ENCODE data around the gene SLC7A10.

SLC7A10 gene

GRCh38 chr19:33225458-33225926 is at the start of gene SLC7A10:
TSS of gene SLC7A10 (minus strand) at chr19:33225850. CDS start at chr19:33225703, 147 bp downstream.
- DNase-seq, result no peak

- DNase-seq, result no peak
Observed at GRCh38 chr19:33274663-33275558, 49.3 kb upstream of the SLC7A10 start.

- peak; percentile 34 for DNase-seq
Observed at GRCh38 chr19:33273881-33274662, 48.4 kb upstream of the SLC7A10 start.

DNA sequence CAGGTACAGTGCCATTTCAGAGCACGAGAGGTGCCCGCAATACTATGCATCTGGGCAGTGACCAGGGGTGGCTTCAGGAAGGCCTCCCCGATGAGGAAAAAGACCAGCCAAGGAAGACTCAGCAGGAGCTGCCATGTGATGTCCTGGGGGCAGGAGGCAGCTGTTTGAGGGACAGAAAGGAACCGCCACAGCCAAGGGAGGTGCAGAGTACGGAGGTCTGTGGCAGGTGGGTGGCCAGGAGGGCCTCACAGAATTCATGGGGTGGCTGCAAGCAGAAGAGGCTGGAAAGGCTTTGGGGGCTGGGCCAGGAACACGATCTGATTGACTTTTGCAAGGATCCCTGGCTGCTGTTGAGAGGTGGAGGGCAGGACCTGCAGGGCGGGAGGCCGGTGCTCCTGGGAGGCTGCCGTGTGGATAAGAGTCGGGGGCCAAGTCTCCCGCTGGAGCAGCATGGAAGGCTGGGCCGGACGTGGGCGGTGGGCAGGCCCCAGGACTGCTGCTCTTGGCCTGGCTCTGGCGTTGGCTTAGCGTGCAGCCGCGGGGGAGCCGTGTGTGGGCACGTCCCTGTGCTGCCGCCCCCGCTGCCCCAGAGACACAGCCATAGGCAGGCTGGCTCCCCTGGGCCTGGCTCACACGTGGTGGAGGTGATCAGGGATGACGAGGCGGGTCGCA is 47.6 kb upstream of the SLC7A10 start:
- no peak for DNase-seq

- DNase-seq, result no peak
Observed at GRCh38 chr19:33271246-33272021, 45.8 kb upstream of the SLC7A10 start.

DNA sequence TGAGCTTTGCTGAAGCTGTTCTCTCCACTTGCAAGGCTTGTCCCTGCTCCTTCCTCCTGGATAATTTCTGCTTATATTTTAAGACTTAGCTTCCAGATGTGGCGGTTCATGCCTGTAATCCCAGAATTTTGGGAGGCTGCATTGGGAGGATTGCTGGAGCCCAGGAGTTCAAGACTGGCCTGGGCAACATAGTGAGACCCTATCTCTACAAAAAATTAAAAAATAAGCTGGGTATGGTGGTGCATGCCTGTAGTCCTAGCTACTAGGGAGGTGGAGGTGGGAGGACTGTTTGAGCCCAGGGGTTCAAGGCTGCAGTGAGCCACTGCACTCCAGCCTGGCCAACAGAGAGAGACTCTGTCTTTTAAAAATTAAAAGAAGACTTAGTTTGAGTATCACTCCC is 45.1 kb upstream of the SLC7A10 start:
- no peak for DNase-seq

- DNase-seq, result no peak
Observed at GRCh38 chr19:33269016-33269415, 43.4 kb upstream of the SLC7A10 start.

GRCh38 chr19:33268162-33268991 is 42.7 kb upstream of the SLC7A10 start:
- DNase-seq, result no peak

DNA sequence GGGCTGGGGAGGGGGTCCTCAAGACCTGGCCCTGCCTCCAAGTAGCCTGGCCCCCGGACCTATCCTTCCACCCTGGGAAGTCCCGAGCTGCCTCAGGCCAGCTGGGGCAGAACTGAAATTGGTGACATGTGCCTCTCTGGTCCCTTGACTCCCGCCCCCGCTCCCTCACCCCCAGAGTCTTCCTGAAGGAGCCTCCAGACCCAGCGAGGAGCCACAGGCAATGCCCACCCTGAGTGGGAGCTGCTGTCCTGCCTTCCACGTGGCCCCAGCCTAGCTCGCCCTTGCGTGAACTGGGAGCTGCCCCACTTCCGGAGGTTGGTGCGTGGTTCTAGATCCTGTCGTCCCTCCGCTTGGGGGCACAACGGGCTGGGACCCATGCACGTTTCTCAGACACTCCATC is 42.1 kb upstream of the SLC7A10 start:
- no peak for DNase-seq

DNA sequence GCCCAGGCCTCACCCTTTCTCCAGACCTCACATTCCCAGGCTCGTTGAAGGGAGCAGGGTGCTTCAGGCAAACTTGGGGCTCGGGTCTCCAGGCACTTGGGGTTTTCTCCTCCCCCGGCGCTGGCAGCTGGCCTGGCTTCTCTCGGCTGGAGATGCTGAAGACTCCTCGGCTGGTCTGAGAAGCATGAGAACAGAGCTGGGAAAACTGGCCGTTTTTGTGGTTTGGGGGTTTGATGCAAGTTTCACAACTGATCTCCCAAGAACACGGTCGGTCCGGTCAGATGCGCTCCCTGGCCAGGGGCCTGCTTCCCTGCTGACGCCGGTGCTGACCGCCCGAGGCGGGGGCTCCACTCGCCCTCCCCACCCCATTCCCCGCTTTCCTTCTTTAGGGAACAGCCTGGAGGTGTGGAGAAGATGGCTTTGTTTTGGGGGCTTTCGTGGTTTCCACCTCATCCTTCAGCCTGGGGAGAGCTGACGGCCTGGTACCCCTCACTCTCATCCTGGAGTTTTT is 41.4 kb upstream of the SLC7A10 start:
- no peak for DNase-seq

DNA sequence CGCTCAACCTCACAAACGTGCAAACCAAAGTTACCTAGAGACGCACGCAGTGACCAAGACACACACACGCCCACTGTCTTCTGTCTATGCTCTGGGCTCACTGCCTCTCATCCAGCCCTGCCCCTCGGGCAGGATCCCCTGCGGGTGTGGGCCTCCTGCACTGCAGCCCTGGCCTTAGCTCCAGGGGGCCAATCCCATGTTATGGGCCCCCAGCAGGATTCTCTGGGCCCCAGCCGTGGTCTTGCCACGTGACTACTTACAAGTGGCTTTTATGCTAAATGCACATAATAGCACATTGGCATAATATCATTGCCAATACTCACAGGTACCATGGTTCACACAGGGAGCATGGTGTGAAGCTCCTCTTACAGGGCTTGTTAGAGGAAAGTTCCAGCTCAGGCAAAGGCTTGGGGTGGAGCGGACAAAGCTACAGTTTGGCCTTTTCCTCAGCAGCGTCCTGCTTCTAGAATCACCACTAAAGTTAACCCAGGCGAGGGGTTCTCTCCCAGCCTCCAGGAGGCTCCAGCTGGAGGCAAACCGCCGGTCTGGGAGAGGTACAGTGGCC is 39.3 kb upstream of the SLC7A10 start:
- DNase-seq, result no peak

DNA sequence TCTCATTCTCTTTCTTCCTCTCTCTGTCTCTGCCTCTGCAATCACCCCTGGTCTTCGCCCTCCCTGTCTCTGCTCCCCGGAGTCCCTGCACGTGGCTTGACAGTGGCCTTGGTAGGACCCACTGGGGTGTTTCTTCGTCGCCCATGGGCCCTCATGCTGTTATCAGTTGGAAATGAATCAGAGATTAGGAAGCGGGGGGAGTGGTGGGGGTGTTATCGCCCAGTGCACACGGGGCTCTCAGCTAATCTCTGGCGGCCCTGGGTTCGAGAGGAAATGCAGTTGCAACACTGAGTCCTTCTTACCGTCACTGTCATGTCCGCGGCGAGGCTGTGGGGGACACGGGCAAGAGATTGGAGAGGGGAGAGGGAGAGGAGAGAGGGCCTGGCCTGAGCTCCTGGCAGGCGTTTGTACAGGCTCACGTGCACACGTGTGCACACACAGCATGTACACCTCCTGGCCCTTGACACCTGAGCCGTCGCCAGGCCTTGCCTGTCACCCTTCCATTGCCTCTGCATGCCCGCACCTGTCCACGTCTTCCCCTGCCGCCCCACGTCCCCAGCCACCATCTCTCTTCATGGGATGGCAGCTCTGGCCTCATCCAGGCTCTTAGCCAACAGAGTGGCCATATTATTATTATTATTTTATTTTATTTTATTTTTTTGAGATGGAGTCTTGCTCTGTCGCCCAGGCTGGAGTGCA is 37.8 kb upstream of the SLC7A10 start:
- DNase-seq, result no peak

DNA sequence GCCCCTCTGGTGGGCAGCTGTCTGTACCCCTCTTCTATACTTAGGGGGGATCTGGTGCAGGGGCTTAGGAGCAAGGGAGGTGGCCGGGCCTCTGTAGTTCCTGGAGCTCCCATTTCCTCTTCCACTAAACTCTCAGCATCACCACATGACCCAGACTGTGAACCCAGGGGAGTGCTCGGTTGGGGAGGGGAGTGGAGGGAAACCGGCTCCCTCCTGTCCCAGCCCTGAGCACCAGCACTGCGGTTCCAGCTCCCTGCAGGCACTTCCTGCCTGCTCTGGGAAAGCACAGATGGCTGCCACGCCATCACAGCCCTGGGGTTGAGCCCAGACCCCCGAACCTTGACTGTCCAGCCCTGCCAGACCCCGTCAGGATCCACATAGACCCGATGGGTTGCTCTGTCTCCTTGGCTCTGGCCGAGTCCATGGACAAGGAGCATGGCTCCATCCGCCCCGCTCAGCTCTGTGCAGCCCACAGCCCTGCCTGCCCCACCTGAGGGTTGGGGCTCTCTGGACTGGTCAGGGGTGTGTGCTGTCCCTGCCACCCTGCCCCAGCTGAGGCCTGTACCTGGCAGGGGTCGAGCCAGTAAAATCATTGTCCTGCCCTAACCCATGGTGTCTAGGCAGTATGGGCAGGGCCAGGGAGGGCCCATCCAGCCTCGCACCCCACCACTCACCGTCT is 36.0 kb upstream of the SLC7A10 start:
- DNase-seq, result no peak

DNA sequence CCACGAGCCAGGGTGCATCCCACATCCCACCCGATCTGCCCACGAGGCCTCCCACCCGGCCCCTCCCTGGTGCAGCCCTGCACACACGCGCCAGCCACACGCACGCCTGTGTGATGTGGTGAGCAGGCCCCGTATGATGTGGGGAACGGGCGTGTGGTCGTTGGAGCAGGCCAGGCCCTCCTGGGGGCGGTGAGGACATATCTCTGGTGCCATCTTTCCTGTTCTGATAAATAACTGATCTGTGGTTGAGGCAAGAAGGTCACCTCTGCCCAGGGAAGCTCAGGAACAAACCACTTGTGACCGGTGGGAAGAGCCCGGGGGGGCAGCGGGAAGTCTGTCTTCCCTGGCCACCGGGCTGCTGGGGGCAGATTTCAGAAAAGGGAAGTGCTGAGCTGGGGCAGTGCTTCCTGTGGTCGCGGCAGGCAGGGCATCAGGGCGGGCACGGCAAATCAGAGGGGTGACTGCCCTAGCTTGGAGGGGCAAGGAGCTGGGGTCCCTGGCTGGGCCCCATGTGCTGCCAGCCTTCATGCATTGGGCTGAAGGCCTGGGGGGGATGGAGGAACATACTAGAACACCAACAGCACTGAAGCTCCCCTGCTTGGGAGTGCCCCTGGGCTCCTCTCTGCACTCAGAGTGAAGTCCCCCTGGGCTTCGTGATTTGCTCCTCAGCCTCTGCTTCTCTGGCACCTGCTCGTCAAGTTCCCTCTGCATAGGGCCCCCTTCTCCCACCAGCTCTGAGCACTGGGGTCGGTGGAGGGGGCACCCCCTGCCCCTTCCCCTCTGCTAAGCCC is 35.2 kb upstream of the SLC7A10 start:
- DNase-seq, result no peak

DNA sequence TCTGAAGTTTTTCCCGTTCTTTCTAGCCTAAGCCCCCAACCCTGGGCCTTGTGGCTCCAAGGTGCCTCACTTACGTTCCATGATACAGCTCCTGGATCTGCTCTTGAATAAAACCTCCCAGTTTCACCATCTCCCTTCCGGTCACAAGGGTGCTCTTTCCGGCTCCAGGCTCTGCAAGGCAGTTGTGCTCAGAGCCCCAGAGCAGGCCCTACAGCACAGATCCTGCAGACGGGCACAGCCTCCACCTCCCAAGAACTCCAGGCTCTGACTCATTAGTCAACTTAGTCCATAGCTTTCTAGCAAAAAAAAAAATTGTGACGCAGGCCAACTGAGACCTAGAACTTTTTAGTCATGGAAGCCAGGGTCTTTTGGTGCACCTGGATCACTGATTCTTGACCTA is 33.9 kb upstream of the SLC7A10 start:
- no peak for DNase-seq

DNA sequence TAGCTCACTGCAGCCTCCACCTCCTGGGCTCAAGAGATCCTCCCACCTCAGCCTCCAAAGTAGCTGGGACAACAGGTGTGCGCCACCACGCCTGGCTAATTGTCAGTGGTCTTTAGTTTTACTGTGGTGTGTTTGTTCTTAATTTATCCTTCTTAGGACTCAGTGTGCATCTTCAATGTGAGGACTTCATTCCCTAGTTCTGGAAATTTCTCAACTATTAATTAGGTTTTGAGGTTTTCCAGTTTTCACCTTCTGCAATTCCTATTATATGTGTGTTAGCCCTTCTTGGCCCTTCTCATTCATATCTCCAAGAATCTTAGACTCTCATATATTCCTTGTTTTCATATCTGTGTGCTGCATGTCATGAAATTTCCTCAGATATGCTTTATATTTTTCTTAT is 32.2 kb upstream of the SLC7A10 start:
- no peak for DNase-seq

GRCh38 chr19:33256261-33256660 is 30.6 kb upstream of the SLC7A10 start:
- no peak for DNase-seq

- DNase-seq, result no peak
Observed at GRCh38 chr19:33255781-33256180, 30.1 kb upstream of the SLC7A10 start.

Measured in activated CD4-positive, alpha-beta T cell treated with anti-CD3 and anti-CD28 coated beads, Interleukin-10, Interleukin-2, amounts not matched to agents 100 ng/mL and 50 ng/mL, durations not matched to agents 16 hours and 8 hours (primary cell).